GM23338 (cell line): ENCODE results near the gene SLC2A11. TPM values are rescaled to one million over a fixed set of nuclear protein-coding genes. Genes with fewer than 3 reads are reported as not detected.

ENCODE experiments used
- ATAC-seq: fragments of 200-7000 bp; cut with Tn5 transposase; 3 replicates; pipeline ENCODE4 v1.9.1; 2020
- DNase-seq: peaks from one replicate; pipeline ENCODE4 v3.0.0-alpha.2; 2015; ENCODE audit warnings: low spot score
- H2AFZ ChIP-seq: fragments of 200-600 bp; sonication (generic); 2 replicates; pipeline ENCODE4 v1.8.0; 2016; ENCODE audit warnings: antibody characterized with exemption, mild to moderate bottlenecking, moderate library complexity
- H3F3A ChIP-seq: fragments of 200-600 bp; sonication (generic); replicated peaks from 2 replicates; pipeline ENCODE4 v1.8.0; 2017; ENCODE audit warnings: antibody characterized with exemption, mixed run types, low read depth
- H3K27ac ChIP-seq: fragments of 200-600 bp; sonication (generic); 2 replicates; pipeline ENCODE4 v1.6.1; 2016; ENCODE audit warnings: low read depth
- H3K27me3 ChIP-seq: fragments of 200-600 bp; sonication (generic); 2 replicates; pipeline ENCODE4 v1.8.0; 2016; ENCODE audit warnings: mild to moderate bottlenecking, mixed run types, moderate library complexity; ENCODE audit not compliant: insufficient read depth
- H3K36me3 ChIP-seq: fragments of 200-600 bp; sonication (generic); 2 replicates; pipeline ENCODE4 v1.8.0; 2016; ENCODE audit warnings: mild to moderate bottlenecking; ENCODE audit not compliant: insufficient read depth
- H3K4me1 ChIP-seq: fragments of 200-600 bp; sonication (generic); 2 replicates; pipeline ENCODE4 v1.8.0; 2016; ENCODE audit warnings: mild to moderate bottlenecking, moderate library complexity; ENCODE audit not compliant: insufficient read depth
- H3K4me2 ChIP-seq: fragments of 200-600 bp; sonication (generic); 2 replicates; pipeline ENCODE4 v1.7.1; 2017; ENCODE audit warnings: mixed run types
- H3K4me3 ChIP-seq: fragments of 200-600 bp; sonication (generic); 2 replicates; pipeline ENCODE4 v1.6.1; 2016; ENCODE audit warnings: mixed run types
- H3K79me2 ChIP-seq: fragments of 200-600 bp; sonication (generic); replicated peaks from 2 replicates; pipeline ENCODE4 v1.8.0; 2017; ENCODE audit warnings: mild to moderate bottlenecking; ENCODE audit not compliant: insufficient read depth
- H3K9me2 ChIP-seq: fragments of 200-600 bp; sonication (generic); 2 replicates; pipeline ENCODE4 v1.8.0; 2017; ENCODE audit not compliant: insufficient read depth
- H4K20me1 ChIP-seq: fragments of 200-600 bp; sonication (generic); replicated peaks from 2 replicates; pipeline ENCODE4 v1.8.0; 2017; ENCODE audit warnings: mild to moderate bottlenecking; ENCODE audit not compliant: insufficient read depth
- H3K27ac Mint-ChIP-seq: 2 replicates; pipeline ENCODE4 v1.8.0; 2020; ENCODE audit warnings: inconsistent platforms, mild to moderate bottlenecking, moderate library complexity, mixed read lengths
- H3K27me3 Mint-ChIP-seq: 3 replicates; pipeline ENCODE4 v1.8.0; 2022; ENCODE audit warnings: low read depth, mild to moderate bottlenecking, moderate library complexity, mixed read lengths, inconsistent platforms; ENCODE audit not compliant: insufficient read depth, poor library complexity
- H3K36me3 Mint-ChIP-seq: 3 replicates; pipeline ENCODE4 v1.8.0; 2021; ENCODE audit warnings: low read depth, mild to moderate bottlenecking, inconsistent platforms, moderate library complexity, mixed read lengths
- H3K4me1 Mint-ChIP-seq: 3 replicates; pipeline ENCODE4 v1.8.0; 2020; ENCODE audit warnings: mild to moderate bottlenecking, inconsistent platforms, mixed read lengths
- H3K4me3 Mint-ChIP-seq: 3 replicates; pipeline ENCODE4 v1.8.0; 2021; ENCODE audit warnings: moderate library complexity, mild to moderate bottlenecking, inconsistent platforms, mixed read lengths
- H3K9me3 Mint-ChIP-seq: 3 replicates; pipeline ENCODE4 v1.8.0; 2020; ENCODE audit warnings: moderate library complexity, mild to moderate bottlenecking, inconsistent platforms, mixed read lengths
- CREB1 ChIP-seq: fragments of 250-450 bp; sonication (Bioruptor Pico); IDR thresholded peaks from 2 replicates; pipeline ENCODE4 v1.5.0; 2020; ENCODE audit warnings: low read depth, mild to moderate bottlenecking, moderate library complexity
- EZH2 ChIP-seq: fragments of 200-600 bp; sonication (generic); IDR thresholded peaks from one replicate; pipeline ENCODE4 v1.8.0; 2017; ENCODE audit warnings: antibody characterized with exemption, mild to moderate bottlenecking, low read depth; ENCODE audit not compliant: unreplicated experiment
- POLR2AphosphoS5 ChIP-seq: IDR thresholded peaks from 2 replicates; pipeline ENCODE4 v1.6.1; 2016; ENCODE audit warnings: antibody characterized with exemption, low read depth
- STAT1 ChIP-seq: IDR thresholded peaks from one replicate; pipeline ENCODE4 v1.6.1; 2016; ENCODE audit warnings: antibody characterized with exemption; ENCODE audit not compliant: unreplicated experiment
- ZNF114 ChIP-seq: fragments of 250-450 bp; sonication (Bioruptor Pico); IDR thresholded peaks from 2 replicates; pipeline ENCODE4 v1.5.0; 2020; ENCODE audit warnings: mild to moderate bottlenecking, moderate library complexity
- ZNF331 ChIP-seq: fragments of 250-450 bp; sonication (Bioruptor Pico); IDR thresholded peaks from 2 replicates; pipeline ENCODE4 v1.5.0; 2020; ENCODE audit warnings: low read depth, mild to moderate bottlenecking, moderate library complexity
- polyA plus RNA-seq: library from polyadenylated mRNA; unstranded; fragments of >200 nt; fragmentation: Nextera tagmentation; extraction: Ambion mirVana; gene quantifications from 2 replicates; pipeline ENCODE4 v1.2.1, GENCODE V29; 2016
- total RNA-seq: library from RNA; depleted of rRNA; stranded (reverse); fragments of >200 nt; shearing (Covaris generic); gene quantifications from 2 replicates; pipeline ENCODE4 v1.2.3, GENCODE V29; 2014
- TF ChIP-seq, protein P1 (sequence below): IDR thresholded peaks from one replicate; pipeline ENCODE4 v1.6.1; 2018; ENCODE audit warnings: antibody characterized with exemption; ENCODE audit not compliant: unreplicated experiment
- TF ChIP-seq, protein P2 (sequence below): IDR thresholded peaks from 2 replicates; pipeline ENCODE4 v1.6.1; 2016; ENCODE audit warnings: antibody characterized with exemption
- TF ChIP-seq, protein P3 (sequence below), 2 experiments: fragments of 200-600 bp in 1 of 2; sonication (generic) in 1 of 2; conservative IDR thresholded peaks; 2 replicates each; pipeline versions ENCODE4 v1.5.1 to v1.6.1; 2016 to 2017; ENCODE audit warnings: antibody characterized with exemption in 2 of 2, low read depth in 2 of 2, mild to moderate bottlenecking in 2 of 2, moderate library complexity in 1 of 2

Gene SLC2A11
- total and polyA plus RNA-seq, 2 experiments from 2014 or later: 7.1 to 21.8 TPM

DNA sequence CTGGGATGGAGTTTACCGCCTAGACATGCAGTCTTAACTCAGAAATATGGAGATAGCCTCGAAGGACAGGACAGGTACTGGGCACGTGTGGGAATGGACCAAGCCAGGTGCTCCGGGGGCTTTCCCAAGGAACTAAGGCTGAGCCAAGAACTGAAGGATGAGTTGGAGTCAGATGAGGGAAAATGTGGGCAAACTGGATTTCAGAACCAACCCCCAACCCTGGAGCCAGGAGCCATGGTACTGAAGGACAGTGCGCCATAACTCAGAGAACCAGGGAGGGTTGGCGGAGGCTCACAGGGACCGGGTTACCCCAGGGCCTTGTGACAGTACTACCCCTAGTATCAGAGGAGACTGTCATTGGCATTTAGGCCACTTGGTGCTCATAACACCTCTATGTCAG lies 34.1 kb downstream of the SLC2A11 start (continued):
- TF ChIP-seq, protein P1, sequence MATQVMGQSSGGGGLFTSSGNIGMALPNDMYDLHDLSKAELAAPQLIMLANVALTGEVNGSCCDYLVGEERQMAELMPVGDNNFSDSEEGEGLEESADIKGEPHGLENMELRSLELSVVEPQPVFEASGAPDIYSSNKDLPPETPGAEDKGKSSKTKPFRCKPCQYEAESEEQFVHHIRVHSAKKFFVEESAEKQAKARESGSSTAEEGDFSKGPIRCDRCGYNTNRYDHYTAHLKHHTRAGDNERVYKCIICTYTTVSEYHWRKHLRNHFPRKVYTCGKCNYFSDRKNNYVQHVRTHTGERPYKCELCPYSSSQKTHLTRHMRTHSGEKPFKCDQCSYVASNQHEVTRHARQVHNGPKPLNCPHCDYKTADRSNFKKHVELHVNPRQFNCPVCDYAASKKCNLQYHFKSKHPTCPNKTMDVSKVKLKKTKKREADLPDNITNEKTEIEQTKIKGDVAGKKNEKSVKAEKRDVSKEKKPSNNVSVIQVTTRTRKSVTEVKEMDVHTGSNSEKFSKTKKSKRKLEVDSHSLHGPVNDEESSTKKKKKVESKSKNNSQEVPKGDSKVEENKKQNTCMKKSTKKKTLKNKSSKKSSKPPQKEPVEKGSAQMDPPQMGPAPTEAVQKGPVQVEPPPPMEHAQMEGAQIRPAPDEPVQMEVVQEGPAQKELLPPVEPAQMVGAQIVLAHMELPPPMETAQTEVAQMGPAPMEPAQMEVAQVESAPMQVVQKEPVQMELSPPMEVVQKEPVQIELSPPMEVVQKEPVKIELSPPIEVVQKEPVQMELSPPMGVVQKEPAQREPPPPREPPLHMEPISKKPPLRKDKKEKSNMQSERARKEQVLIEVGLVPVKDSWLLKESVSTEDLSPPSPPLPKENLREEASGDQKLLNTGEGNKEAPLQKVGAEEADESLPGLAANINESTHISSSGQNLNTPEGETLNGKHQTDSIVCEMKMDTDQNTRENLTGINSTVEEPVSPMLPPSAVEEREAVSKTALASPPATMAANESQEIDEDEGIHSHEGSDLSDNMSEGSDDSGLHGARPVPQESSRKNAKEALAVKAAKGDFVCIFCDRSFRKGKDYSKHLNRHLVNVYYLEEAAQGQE: no peak
- TF ChIP-seq, protein P2, sequence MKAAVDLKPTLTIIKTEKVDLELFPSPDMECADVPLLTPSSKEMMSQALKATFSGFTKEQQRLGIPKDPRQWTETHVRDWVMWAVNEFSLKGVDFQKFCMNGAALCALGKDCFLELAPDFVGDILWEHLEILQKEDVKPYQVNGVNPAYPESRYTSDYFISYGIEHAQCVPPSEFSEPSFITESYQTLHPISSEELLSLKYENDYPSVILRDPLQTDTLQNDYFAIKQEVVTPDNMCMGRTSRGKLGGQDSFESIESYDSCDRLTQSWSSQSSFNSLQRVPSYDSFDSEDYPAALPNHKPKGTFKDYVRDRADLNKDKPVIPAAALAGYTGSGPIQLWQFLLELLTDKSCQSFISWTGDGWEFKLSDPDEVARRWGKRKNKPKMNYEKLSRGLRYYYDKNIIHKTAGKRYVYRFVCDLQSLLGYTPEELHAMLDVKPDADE: no peak
- TF ChIP-seq STAT1 (no peak), POLR2AphosphoS5 (no peak), EZH2 (no peak), ZNF331 (CRISPR knock-in tag) (no peak)
- TF ChIP-seq, protein P3, sequence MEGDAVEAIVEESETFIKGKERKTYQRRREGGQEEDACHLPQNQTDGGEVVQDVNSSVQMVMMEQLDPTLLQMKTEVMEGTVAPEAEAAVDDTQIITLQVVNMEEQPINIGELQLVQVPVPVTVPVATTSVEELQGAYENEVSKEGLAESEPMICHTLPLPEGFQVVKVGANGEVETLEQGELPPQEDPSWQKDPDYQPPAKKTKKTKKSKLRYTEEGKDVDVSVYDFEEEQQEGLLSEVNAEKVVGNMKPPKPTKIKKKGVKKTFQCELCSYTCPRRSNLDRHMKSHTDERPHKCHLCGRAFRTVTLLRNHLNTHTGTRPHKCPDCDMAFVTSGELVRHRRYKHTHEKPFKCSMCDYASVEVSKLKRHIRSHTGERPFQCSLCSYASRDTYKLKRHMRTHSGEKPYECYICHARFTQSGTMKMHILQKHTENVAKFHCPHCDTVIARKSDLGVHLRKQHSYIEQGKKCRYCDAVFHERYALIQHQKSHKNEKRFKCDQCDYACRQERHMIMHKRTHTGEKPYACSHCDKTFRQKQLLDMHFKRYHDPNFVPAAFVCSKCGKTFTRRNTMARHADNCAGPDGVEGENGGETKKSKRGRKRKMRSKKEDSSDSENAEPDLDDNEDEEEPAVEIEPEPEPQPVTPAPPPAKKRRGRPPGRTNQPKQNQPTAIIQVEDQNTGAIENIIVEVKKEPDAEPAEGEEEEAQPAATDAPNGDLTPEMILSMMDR (conservative IDR thresholded peaks at IDR 0.05; ENCODE audit: low read depth in 2 of 2): no peak

DNA sequence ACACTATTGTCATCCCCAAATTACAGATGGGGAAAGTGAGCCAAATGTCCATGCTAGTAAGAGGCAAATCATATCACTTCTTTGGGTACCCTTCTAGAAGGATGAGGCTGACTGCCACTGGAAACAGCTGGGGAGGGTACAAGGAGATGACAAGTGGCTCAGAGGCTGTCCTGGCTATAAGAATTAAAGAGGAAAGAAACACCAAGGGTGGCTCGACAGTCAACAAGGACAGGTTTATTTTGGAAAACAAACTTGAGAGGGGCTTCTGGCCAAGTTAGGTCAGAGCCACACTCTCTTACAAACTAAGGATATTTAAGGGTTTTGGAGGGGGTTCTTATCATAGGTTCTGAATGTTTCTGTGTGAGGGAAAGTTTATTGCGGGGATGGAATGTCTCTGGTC lies 34.5 kb downstream of the SLC2A11 start:
- Mint-ChIP-seq H3K36me3 (peaks cover 47% of the 10 kb centered on the region), H3K27me3 (peaks cover 36% of the 10 kb centered on the region), H3K9me3 (peaks cover 30% of the 10 kb centered on the region), H3K27ac (no peak overlapping the region), H3K4me1 (peaks cover 32% of the 10 kb centered on the region), H3K4me3 (no peak overlapping the region)
- Histone ChIP-seq H3K79me2 (peaks cover 12% of the 10 kb centered on the region), H2AFZ (no peak overlapping the region), H3K4me2 (no peak overlapping the region), H3K4me1 (peaks cover 13% of the 10 kb centered on the region; the same call in 1 of the 2 replicates), H3K4me3 (no peak overlapping the region), H3K9me2 (no peaks in the 10 kb centered on the region), H4K20me1 (no peaks in the 10 kb centered on the region; the same call in 1 of the 2 replicates), H3K27me3 (no peaks in the 10 kb centered on the region), H3F3A (peaks cover 28% of the 10 kb centered on the region), H3K36me3 (peaks cover 6% of the 10 kb centered on the region), H3K27ac (no peak overlapping the region)
- ATAC-seq (no peak), DNase-seq (no peak)
- no peak for TF ChIP-seq CREB1
- TF ChIP-seq EZH2: no peak
- TF ChIP-seq, protein P2: no peak
- no peak for TF ChIP-seq ZNF114 (CRISPR knock-in tag)
- no peak for TF ChIP-seq POLR2AphosphoS5
